Mesendoderm (in vitro differentiated cells): ENCODE measurements around the gene AURKA.
A peak's percentile ranks its signal among the peaks of the same experiment; 100 is the strongest.

ENCODE experiments used
- DNase-seq: peaks from one replicate; pipeline ENCODE4 v3.0.0; 2013
- H2AK5ac ChIP-seq: 2 replicates; pipeline ENCODE4 v1.6.1; 2013; ENCODE audit warnings: low read length, inconsistent platforms
- H2BK120ac ChIP-seq: 2 replicates; pipeline ENCODE4 v1.6.1; 2013; ENCODE audit warnings: low read depth, mild to moderate bottlenecking, low read length, moderate library complexity, mixed read lengths
- H2BK15ac ChIP-seq: replicated peaks from 2 replicates; pipeline ENCODE4 v1.6.1; 2013; ENCODE audit warnings: low read depth, mild to moderate bottlenecking, moderate library complexity
- H2BK5ac ChIP-seq: 2 replicates; pipeline ENCODE4 v1.6.1; 2013; ENCODE audit warnings: low read length, inconsistent platforms
- H3K18ac ChIP-seq: 2 replicates; pipeline ENCODE4 v1.6.1; 2013; ENCODE audit warnings: mild to moderate bottlenecking, low read length, mixed read lengths
- H3K23ac ChIP-seq: one replicate; pipeline ENCODE4 v1.6.1; 2013; ENCODE audit warnings: low read length
- H3K27ac ChIP-seq: 2 replicates; pipeline ENCODE4 v1.5.1; 2013; ENCODE audit warnings: low read depth, mild to moderate bottlenecking, inconsistent platforms, low read length, moderate library complexity
- H3K27me3 ChIP-seq: 2 replicates; pipeline ENCODE4 v1.6.1; 2013; ENCODE audit warnings: low read length, control low read depth, mild to moderate bottlenecking, inconsistent platforms; ENCODE audit not compliant: insufficient read depth, poor library complexity
- H3K36me3 ChIP-seq: 2 replicates; pipeline ENCODE4 v1.6.1; 2013; ENCODE audit warnings: low read length, inconsistent platforms; ENCODE audit not compliant: control insufficient read depth, insufficient read depth
- H3K4ac ChIP-seq: one replicate; pipeline ENCODE4 v1.6.1; 2013; ENCODE audit warnings: low read depth, mild to moderate bottlenecking, low read length, moderate library complexity
- H3K4me1 ChIP-seq: 2 replicates; pipeline ENCODE4 v1.6.1; 2013; ENCODE audit warnings: low read depth, low read length, inconsistent platforms; ENCODE audit not compliant: control insufficient read depth
- H3K4me2 ChIP-seq: 2 replicates; pipeline ENCODE4 v1.6.1; 2013; ENCODE audit warnings: low read length
- H3K4me3 ChIP-seq: 2 replicates; pipeline ENCODE4 v1.5.1; 2013; ENCODE audit warnings: mild to moderate bottlenecking, low read length
- H3K56ac ChIP-seq: one replicate; pipeline ENCODE4 v1.6.1; 2013; ENCODE audit warnings: low read length
- H3K79me1 ChIP-seq: 2 replicates; pipeline ENCODE4 v1.6.1; 2013; ENCODE audit warnings: low read length, inconsistent platforms
- H3K79me2 ChIP-seq: 2 replicates; pipeline ENCODE4 v1.6.1; 2013; ENCODE audit warnings: mild to moderate bottlenecking, low read length; ENCODE audit not compliant: control insufficient read depth, insufficient read depth
- H3K9ac ChIP-seq: 2 replicates; pipeline ENCODE4 v1.6.1; 2013; ENCODE audit warnings: low read length, inconsistent platforms
- H4K5ac ChIP-seq: one replicate; pipeline ENCODE4 v1.6.1; 2013; ENCODE audit warnings: low read length
- H4K8ac ChIP-seq: one replicate; pipeline ENCODE4 v1.6.1; 2013; ENCODE audit warnings: low read depth, mild to moderate bottlenecking, control low read depth, low read length, moderate library complexity
- WGBS: extraction: QIAGEN DNeasy Blood & Tissue Kit; methylation state at CpG from one replicate; pipeline ENCODE4 v1.1.7; 2013; ENCODE audit warnings: low lambda C conversion rate, missing lambda C conversion rate; ENCODE audit not compliant: insufficient coverage; ENCODE audit errors: extremely low coverage; 5-methylcytosine and 5-hydroxymethylcytosine counted together

The AURKA gene

DNA sequence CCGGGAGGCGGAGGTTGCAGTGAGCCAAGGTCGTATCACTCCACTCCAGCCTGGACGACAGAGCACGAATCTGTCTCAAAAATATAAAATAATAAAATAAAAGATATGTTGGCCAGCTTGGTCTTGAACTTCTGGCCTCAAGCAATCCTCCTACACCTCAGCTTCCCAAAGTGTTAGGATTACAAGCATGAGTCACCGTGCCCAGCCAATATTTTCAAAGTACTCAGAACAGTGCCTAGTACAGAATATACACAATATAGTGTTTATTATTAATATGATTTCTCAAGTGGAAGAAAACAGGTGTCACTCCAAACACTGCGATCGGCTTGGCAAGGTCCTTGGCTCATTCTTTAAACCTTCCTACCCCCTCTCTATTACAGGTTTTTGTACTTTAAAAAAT, 30.1 kb downstream of the AURKA start:
- no peak overlapping the region for H2BK5ac ChIP-seq
- no peak overlapping the region for H3K18ac ChIP-seq
- no peak overlapping the region for H4K8ac ChIP-seq
- H3K4ac ChIP-seq = no peak overlapping the region
- H3K27ac ChIP-seq = no peak overlapping the region
- no peak overlapping the region for H4K5ac ChIP-seq
- no peak overlapping the region for H3K4me2 ChIP-seq
- H3K79me1 ChIP-seq = no peaks in the 10 kb centered on the region
- no peaks in the 10 kb centered on the region for H3K27me3 ChIP-seq
- H3K36me3 ChIP-seq = no peaks in the 10 kb centered on the region
- no peak overlapping the region for H3K9ac ChIP-seq
- no peak overlapping the region for H2BK15ac ChIP-seq
- H3K4me1 ChIP-seq = no peaks in the 10 kb centered on the region
- H3K79me2 ChIP-seq = no peaks in the 10 kb centered on the region
- no peak overlapping the region for H2BK120ac ChIP-seq
- DNase-seq = no peak
- no peak overlapping the region for H3K56ac ChIP-seq
- H3K23ac ChIP-seq = no peak overlapping the region
- H2AK5ac ChIP-seq = no peak overlapping the region
- H3K4me3 ChIP-seq = no peak overlapping the region
- WGBS = no CpG with 5 or more reads among the region's 8 CpGs

DNA sequence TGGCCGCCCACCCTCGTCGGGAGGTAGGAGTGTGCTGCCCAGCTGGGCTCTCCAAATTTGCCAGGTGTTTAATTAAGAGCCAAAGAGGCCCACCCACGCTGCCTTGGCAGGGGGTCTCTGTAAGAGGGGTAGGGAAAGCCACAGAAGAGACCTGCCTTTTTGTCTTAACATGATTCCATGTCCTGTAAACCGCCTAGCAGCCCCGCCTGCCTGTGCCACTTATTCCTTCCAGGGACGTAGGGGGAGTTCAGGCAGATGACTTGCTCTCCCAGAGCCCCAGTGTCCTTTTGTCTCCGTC, 31.2 kb downstream of the AURKA start:
- no peak overlapping the region for H3K4me2 ChIP-seq
- H3K4me3 ChIP-seq = no peak overlapping the region
- no peak overlapping the region for H3K18ac ChIP-seq
- H3K23ac ChIP-seq = peak overlapping the region; percentile 3
- no peaks in the 10 kb centered on the region for H3K27me3 ChIP-seq
- H3K4me1 ChIP-seq = no peaks in the 10 kb centered on the region
- DNase-seq = no peak
- no peak overlapping the region for H3K4ac ChIP-seq
- no CpG with 5 or more reads among the region's 8 CpGs for WGBS
- H3K79me2 ChIP-seq = no peaks in the 10 kb centered on the region
- no peaks in the 10 kb centered on the region for H3K79me1 ChIP-seq
- no peak overlapping the region for H3K9ac ChIP-seq
- no peak overlapping the region for H4K5ac ChIP-seq
- H2AK5ac ChIP-seq = no peak overlapping the region
- H2BK5ac ChIP-seq = no peak overlapping the region
- no peak overlapping the region for H3K56ac ChIP-seq
- H3K27ac ChIP-seq = no peak overlapping the region
- H2BK120ac ChIP-seq = no peak overlapping the region
- H3K36me3 ChIP-seq = no peaks in the 10 kb centered on the region
- no peak overlapping the region for H2BK15ac ChIP-seq
- H4K8ac ChIP-seq = no peak overlapping the region

DNA sequence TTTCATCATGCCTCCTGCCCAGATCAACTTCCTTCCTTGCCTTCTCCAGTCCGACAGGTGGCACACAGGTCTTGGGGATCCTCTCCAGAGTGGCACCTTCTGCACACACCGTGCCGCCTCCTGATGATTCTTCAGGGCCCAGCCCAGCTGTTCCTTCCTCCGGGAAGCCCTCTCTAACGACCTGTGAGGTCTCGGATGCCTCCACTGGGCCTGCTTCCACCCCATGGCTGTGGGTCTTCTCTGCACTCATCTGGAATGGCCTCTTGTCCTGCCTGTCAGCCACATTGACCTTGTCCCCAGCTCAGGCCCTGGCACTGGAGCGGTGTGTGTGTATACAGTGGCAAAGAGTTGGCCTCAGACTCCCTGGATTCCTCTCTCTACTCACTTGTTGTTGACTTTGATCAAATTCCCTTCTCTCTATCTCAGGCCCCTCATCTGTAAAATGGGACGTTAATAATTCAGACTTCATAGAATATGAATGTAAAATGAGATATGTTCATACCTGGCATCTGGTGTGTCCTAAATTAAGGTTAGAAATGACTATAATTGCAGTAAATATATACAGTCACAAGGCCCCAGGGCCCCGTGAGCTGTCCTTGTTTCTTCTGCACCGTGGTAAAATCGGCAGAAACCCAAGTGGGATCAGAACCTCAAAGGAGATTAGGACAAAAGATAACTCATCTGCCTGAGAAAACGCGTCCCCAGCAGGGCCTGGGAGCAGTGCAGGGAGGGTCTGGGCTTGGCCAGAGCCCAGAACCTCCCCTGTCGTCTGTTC, 31.7 kb downstream of the AURKA start:
- Histone ChIP-seq H3K36me3 (no peaks in the 10 kb centered on the region), H2BK15ac (no peak overlapping the region), H3K18ac (no peak overlapping the region), H3K4ac (no peak overlapping the region), H2BK120ac (no peak overlapping the region), H4K8ac (no peak overlapping the region), H2BK5ac (no peak overlapping the region), H3K79me2 (no peaks in the 10 kb centered on the region), H3K56ac (no peak overlapping the region), H3K79me1 (no peaks in the 10 kb centered on the region), H3K27me3 (no peaks in the 10 kb centered on the region), H3K4me2 (no peak overlapping the region), H3K9ac (no peak overlapping the region), H3K23ac (peak overlapping the region; percentile 3), H4K5ac (no peak overlapping the region), H3K4me3 (no peak overlapping the region), H3K4me1 (no peaks in the 10 kb centered on the region), H3K27ac (no peak overlapping the region), H2AK5ac (no peak overlapping the region)
- WGBS = no CpG with 5 or more reads among the region's 14 CpGs
- DNase-seq = no peak

DNA sequence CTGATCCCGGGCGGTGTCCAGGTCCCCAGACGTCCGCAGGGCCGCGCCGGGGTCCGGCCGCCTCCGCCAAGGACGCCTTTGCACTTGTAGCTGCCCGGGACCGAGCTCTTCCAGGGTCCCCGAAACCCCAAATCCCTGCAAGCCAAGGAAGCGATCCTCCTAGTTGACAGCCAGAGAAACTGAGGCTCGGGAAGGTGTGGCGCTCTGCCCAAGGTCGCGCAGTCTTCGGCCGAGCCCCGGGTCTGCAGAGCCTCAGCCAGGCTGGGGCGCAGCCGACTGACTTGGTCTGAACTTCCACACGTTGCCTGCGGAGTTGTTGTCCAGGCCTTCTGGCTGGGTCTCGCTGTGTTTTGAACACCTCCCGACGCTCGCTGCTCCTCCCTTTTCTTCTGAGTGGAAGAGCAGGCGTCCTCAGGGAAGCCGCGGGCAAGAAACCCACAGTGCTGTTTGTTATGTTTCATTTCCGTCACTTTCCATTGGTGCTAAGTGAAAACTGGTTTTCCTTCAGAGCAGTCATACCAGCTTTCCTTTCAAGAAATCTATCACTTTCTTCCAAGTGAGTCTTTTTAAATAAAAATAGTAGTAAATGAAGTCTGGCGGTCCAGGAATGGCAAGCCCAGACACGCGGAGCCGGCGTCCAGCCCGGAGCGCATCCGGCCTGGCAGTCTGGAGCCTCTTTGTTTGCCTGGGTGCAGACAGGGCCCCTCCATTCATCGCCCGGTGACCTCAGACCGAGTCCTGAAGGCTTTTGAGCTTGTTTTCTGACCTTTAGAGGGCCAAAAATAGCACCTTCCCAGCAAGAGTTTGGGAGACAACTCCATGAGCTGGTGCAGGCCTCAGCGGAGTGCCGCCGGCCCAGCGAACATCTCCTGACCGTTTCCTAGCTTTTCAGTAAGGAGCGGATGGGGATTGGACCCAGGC, 32.5 kb downstream of the AURKA start:
- no peak overlapping the region for H2BK15ac ChIP-seq
- no peak overlapping the region for H2BK120ac ChIP-seq
- no peaks in the 10 kb centered on the region for H3K36me3 ChIP-seq
- H3K79me1 ChIP-seq = no peaks in the 10 kb centered on the region
- H3K4me1 ChIP-seq = no peaks in the 10 kb centered on the region
- H3K23ac ChIP-seq = no peak overlapping the region
- no peaks in the 10 kb centered on the region for H3K27me3 ChIP-seq
- peak overlapping the region; percentile 34 for H3K18ac ChIP-seq
- H3K27ac ChIP-seq = no peak overlapping the region
- peak overlapping the region; percentile 90 for H3K4me2 ChIP-seq
- H4K5ac ChIP-seq = no peak overlapping the region
- no peaks in the 10 kb centered on the region for H3K79me2 ChIP-seq
- H2AK5ac ChIP-seq = no peak overlapping the region
- peak overlapping the region; percentile 61 for H3K9ac ChIP-seq
- H2BK5ac ChIP-seq = no peak overlapping the region
- H3K56ac ChIP-seq = peak overlapping the region; percentile 63
- H3K4me3 ChIP-seq = peak overlapping the region; percentile 25
- no CpG with 5 or more reads among the region's 51 CpGs for WGBS
- peak; percentile 61 for DNase-seq
- no peak overlapping the region for H4K8ac ChIP-seq
- H3K4ac ChIP-seq = no peak overlapping the region

DNA sequence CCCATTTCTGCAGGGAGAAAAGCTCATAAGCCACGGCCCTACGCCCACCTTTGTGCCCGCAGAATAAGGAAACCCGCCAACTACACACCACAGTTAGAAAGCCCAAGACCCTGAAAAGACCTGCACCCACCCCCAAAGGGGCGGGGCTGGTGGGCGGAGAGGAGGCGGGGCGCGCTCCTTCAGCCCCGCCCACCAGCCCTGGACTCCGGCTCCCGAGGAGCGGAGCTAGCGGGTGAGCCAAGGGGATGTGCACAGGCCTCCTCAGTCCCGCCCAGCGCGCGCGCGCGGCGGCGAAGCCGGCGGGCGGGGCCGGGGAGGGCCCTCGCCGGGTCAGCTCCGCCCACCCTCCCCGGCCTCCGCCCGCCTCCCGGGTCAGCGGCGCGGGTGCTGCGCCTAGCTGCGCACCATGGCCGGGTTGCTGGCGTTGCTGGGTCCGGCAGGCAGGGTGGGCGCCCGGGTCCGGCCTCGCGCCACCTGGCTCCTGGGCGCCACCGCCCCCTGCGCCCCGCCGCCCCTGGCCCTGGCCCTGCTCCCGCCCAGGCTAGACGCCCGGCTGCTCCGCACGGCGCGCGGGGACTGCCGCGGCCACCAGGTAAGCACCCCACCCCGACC, 33.3 kb downstream of the AURKA start, which contains the start of gene FAM210B:
Gene FAM210B (plus strand): TSS at position 375 of the 612 bp plus-strand sequence. CDS start 32 bp downstream, at position 407.
- no peaks in the 10 kb centered on the region for H3K27me3 ChIP-seq
- H2BK120ac ChIP-seq = no peak within 1 kb of the TSS
- no peak within 1 kb of the TSS for H4K5ac ChIP-seq

More for the DNA sequence above, 33.3 kb downstream of the AURKA start, which contains the start of gene FAM210B:
- WGBS = no CpG with 5 or more reads among the region's 63 CpGs
- Histone ChIP-seq H3K27ac (no peak within 1 kb of the TSS), H2AK5ac (no peak within 1 kb of the TSS), H3K18ac (peak within 1 kb of the TSS; percentile 34), H3K4me3 (peak within 1 kb of the TSS; percentile 25), H3K23ac (no peak within 1 kb of the TSS), H3K4me2 (peak within 1 kb of the TSS; percentile 90), H3K36me3 (no peaks in the 10 kb centered on the region), H3K4ac (no peak within 1 kb of the TSS), H2BK5ac (no peak within 1 kb of the TSS), H3K9ac (peak within 1 kb of the TSS; percentile 61), H2BK15ac (no peak within 1 kb of the TSS), H3K56ac (peak within 1 kb of the TSS; percentile 63), H4K8ac (no peak within 1 kb of the TSS), H3K79me2 (no peaks in the 10 kb centered on the region), H3K79me1 (no peaks in the 10 kb centered on the region), H3K4me1 (no peaks in the 10 kb centered on the region)
- DNase-seq = peak; percentile 95
